Mucosa of rectum (tissue), 2 donors: ENCODE measurements around the gene IL15.

Source experiments
- H3K27ac ChIP-seq, 2 donors: one replicate each; pipeline ENCODE4 v1.7.0; 2013; ENCODE audit warnings: inconsistent platforms in 2 of 2, low read depth in 2 of 2, low read length in 2 of 2
- H3K27me3 ChIP-seq, 2 donors: one replicate each; pipeline ENCODE4 v1.7.0; 2013; ENCODE audit warnings: low read length in 2 of 2; ENCODE audit not compliant: control insufficient read depth in 2 of 2, insufficient read depth in 2 of 2
- H3K36me3 ChIP-seq, 2 donors: one replicate each; pipeline ENCODE4 v1.7.0; 2013; ENCODE audit warnings: low read length in 2 of 2; ENCODE audit not compliant: control insufficient read depth in 2 of 2, insufficient read depth in 2 of 2
- H3K4me1 ChIP-seq, 2 donors: one replicate each; pipeline ENCODE4 v1.7.0; 2013; ENCODE audit warnings: low read length in 2 of 2, mild to moderate bottlenecking in 1 of 2; ENCODE audit not compliant: control insufficient read depth in 2 of 2, insufficient read depth in 2 of 2
- H3K4me3 ChIP-seq, 2 donors: one replicate each; pipeline ENCODE4 v1.7.0; 2013; ENCODE audit warnings: low read length in 2 of 2
- H3K9ac ChIP-seq, 2 donors: one replicate each; pipeline ENCODE4 v1.7.0; 2013; ENCODE audit warnings: low read length in 2 of 2, low read depth in 1 of 2, mild to moderate bottlenecking in 1 of 2
- H3K9me3 ChIP-seq, 2 donors: one replicate each; pipeline ENCODE4 v1.7.0; 2013; ENCODE audit warnings: low read length in 2 of 2; ENCODE audit not compliant: control insufficient read depth in 2 of 2
- donor health status: healthy.
- donor health status: Normal muscosa, but diverticular disease.

Gene IL15

GRCh38 chr4:141620715-141621114 lies 15.7 kb upstream of the IL15 start:
- Histone ChIP-seq H3K36me3 (no peaks in the 10 kb centered on the region), H3K9me3 (no peaks in the 10 kb centered on the region), H3K27ac (no peak overlapping the region), H3K27me3 (no peaks in the 10 kb centered on the region), H3K9ac (no peak overlapping the region), H3K4me1 (no peaks in the 10 kb centered on the region), H3K4me3 (no peak overlapping the region)

- no peaks in the 10 kb centered on the region for H3K27me3 ChIP-seq
- no peaks in the 10 kb centered on the region for H3K36me3 ChIP-seq
- H3K4me3 ChIP-seq, result no peak overlapping the region
- H3K9ac ChIP-seq, result no peak overlapping the region
- H3K4me1 ChIP-seq, result no peaks in the 10 kb centered on the region
- no peak overlapping the region for H3K27ac ChIP-seq
- no peaks in the 10 kb centered on the region for H3K9me3 ChIP-seq
Measured at GRCh38 chr4:141625023-141625422, 11.4 kb upstream of the IL15 start.

DNA sequence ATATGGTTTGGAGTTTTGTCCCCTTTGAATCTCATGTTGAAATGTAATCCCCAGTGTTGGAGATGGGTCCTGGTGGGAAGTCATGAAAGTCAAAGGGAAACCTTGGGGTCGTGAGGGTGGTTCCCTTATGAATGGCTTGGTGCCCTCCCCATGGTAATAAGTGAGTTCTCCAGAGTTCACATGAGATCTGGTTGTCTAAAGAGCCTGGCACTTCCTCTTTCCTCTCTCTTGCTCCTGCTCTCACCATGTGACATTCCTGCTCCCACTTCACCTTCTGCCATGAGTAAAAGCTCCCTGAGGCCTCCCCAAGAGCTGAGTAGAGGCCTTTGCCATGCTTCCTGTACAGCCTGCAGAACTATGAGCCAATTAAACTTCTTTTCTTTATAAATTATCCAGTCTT lies 5.5 kb upstream of the IL15 start:
- Histone ChIP-seq H3K4me3 (no peak overlapping the region), H3K9ac (no peak overlapping the region), H3K9me3 (no peaks in the 10 kb centered on the region), H3K36me3 (no peaks in the 10 kb centered on the region), H3K4me1 (peaks cover 0 to 2% of the 10 kb centered on the region in 2 donors), H3K27ac (no peak overlapping the region), H3K27me3 (no peaks in the 10 kb centered on the region)

DNA sequence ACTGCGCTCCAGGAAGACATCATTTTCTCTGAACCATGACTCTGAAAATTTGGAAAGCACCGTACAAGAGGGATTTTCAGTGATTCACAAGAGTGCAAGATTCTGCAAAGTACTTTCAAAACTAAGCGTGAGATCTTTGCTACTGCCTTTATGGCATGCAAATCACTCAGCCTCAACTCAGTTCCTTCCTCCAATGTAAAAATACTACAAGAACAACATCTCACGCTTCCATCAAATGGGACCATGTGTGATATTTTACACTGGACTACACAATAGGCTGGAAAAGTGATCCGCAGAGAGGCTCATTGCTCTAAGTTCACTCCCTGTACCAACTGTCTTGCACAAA lies 674 bp upstream of the IL15 start:
- peak overlapping the region; percentile 68 to 91 for H3K4me3 ChIP-seq
- H3K4me1 ChIP-seq, result peaks cover 0 to 4% of the 10 kb centered on the region in 2 donors
- peak overlapping the region; percentile 68 to 76 for H3K9ac ChIP-seq
- H3K27me3 ChIP-seq, result no peaks in the 10 kb centered on the region
- H3K27ac ChIP-seq, result peak overlapping the region; percentile 80 to 83
- H3K36me3 ChIP-seq, result no peaks in the 10 kb centered on the region
- H3K9me3 ChIP-seq, result no peaks in the 10 kb centered on the region

DNA sequence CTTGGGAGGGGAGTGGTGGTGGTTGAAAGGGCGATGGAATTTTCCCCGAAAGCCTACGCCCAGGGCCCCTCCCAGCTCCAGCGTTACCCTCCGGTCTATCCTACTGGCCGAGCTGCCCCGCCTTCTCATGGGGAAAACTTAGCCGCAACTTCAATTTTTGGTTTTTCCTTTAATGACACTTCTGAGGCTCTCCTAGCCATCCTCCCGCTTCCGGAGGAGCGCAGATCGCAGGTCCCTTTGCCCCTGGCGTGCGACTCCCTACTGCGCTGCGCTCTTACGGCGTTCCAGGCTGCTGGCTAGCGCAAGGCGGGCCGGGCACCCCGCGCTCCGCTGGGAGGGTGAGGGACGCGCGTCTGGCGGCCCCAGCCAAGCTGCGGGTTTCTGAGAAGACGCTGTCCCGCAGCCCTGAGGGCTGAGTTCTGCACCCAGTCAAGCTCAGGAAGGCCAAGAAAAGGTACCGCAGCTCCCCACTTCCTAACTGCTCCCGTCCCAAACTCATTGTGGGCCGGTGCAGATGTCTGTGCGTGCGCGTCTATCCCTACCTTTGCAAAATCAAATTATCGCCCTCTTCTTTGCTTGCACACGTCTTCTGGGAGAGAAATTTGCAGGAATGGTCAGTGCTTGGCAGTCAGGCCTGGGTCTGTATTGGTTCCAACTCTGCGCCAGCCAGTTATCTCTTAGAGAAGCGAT lies 533 bp downstream of the IL15 start:
- Histone ChIP-seq H3K27ac (peak overlapping the region; percentile 80 to 83), H3K9me3 (no peaks in the 10 kb centered on the region), H3K36me3 (no peaks in the 10 kb centered on the region), H3K4me1 (peaks cover 0 to 4% of the 10 kb centered on the region in 2 donors), H3K9ac (peak overlapping the region; percentile 68 to 76), H3K4me3 (peak overlapping the region; percentile 68 to 91), H3K27me3 (no peaks in the 10 kb centered on the region)

DNA sequence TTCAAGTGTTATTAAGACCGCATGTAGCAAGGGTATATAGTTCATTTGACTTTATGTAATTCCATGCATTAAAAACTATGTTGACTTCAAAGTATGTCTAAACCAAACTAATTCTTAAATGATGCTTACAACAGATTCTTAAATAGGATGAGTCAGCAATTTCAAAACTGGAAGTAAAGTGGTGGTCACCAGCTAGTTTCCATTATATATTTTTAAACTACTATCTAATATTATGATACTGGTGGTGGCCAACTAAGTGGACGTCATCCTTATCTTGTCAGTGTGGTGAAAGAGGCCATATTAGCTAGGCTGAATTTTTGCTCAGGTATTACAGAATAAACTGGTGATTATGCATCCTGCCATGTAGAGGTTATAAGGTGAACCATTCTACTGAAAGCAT lies 1.2 kb downstream of the IL15 start:
- Histone ChIP-seq H3K27me3 (no peaks in the 10 kb centered on the region), H3K9ac (no peak overlapping the region), H3K4me3 (peak overlapping the region; percentile 68 to 91)

GRCh38 chr4:141638230-141638629 lies 1.8 kb downstream of the IL15 start:
- H3K9ac ChIP-seq, result no peak overlapping the region
- no peaks in the 10 kb centered on the region for H3K9me3 ChIP-seq
- no peak overlapping the region for H3K27ac ChIP-seq
- H3K4me1 ChIP-seq, result peaks cover 0 to 13% of the 10 kb centered on the region in 2 donors
- H3K36me3 ChIP-seq, result no peaks in the 10 kb centered on the region
- peak overlapping the region in 1 of 2 donors; percentile 32 for H3K4me3 ChIP-seq
- H3K27me3 ChIP-seq, result no peaks in the 10 kb centered on the region

More for the DNA sequence above, 1.2 kb downstream of the IL15 start:
- Histone ChIP-seq H3K27ac (no peak overlapping the region), H3K36me3 (no peaks in the 10 kb centered on the region), H3K9me3 (no peaks in the 10 kb centered on the region), H3K4me1 (peaks cover 0 to 7% of the 10 kb centered on the region in 2 donors)

DNA sequence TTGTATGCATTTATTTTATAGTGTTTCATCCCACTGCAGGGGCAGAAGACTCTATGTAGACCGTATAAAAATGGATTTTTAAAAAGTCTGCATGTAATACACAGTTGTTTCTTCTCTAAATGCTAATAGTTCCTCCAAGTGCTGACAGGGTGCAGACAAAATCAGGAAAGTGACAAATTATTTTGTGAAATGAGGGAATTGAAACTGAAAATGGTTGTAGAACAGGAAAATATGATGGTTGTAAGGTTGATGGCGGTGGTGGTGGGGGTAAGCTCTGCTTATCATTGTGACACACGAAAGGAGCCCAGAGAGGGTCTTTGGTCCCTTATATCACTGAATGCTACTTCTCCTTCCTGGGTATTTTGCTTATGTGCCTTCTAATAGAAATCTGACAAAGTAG lies 4.3 kb downstream of the IL15 start:
- Histone ChIP-seq H3K4me3 (no peak overlapping the region), H3K36me3 (no peaks in the 10 kb centered on the region), H3K9ac (no peak overlapping the region), H3K27ac (no peak overlapping the region), H3K4me1 (peaks cover 0 to 20% of the 10 kb centered on the region in 2 donors), H3K9me3 (no peaks in the 10 kb centered on the region), H3K27me3 (no peaks in the 10 kb centered on the region)

GRCh38 chr4:141642063-141642462 lies 5.7 kb downstream of the IL15 start:
- Histone ChIP-seq H3K4me1 (peaks cover 0 to 16% of the 10 kb centered on the region in 2 donors), H3K27ac (no peak overlapping the region), H3K4me3 (no peak overlapping the region), H3K9me3 (no peaks in the 10 kb centered on the region), H3K9ac (no peak overlapping the region), H3K36me3 (no peaks in the 10 kb centered on the region), H3K27me3 (no peaks in the 10 kb centered on the region)

DNA sequence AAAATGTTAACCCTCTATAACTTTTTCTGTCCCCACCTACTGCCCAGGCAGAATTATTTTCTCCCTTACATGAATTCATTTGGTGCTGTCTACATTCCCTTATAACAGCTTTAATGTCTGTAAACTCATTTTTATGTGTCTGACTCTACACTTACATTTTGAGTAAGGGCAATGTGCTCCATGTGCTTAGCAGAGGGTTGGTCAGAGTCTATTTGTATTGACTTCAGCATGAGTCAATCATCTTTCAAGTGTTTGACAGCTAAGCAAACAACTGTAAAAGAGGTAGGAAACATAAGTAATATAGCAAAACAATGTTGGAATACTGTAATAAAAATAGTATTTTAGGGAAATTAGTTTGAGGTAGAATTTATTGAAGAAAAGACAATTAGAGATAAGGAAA lies 6.3 kb downstream of the IL15 start:
- no peak overlapping the region for H3K9ac ChIP-seq
- no peak overlapping the region for H3K27ac ChIP-seq
- no peaks in the 10 kb centered on the region for H3K9me3 ChIP-seq
- no peak overlapping the region for H3K4me3 ChIP-seq
- no peaks in the 10 kb centered on the region for H3K27me3 ChIP-seq
- H3K36me3 ChIP-seq, result no peaks in the 10 kb centered on the region
- peaks cover 0 to 16% of the 10 kb centered on the region in 2 donors for H3K4me1 ChIP-seq
